ENCODE data around the gene HTRA3.

Gene HTRA3

DNA sequence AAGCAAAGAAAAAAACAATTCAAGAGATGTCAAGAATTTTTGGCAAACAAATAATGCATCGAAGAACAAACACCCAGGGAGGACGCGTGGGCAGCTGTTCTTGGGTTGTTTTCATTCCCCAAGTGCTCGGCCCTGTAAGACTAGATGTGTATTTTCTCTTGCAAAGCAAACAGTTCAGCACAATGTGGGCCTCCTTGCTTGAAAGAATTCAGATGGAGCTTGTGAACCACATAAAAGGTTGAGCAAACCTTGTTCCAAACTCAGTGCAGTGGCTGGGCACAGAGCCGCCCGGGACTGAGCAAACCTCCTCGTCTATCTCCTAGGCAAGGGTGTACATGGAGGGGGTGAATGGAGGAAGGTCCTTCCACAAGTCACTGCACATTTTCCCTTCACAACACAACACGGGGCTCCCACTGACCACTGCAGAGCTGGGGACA, 82.4 kb downstream of the HTRA3 start:
- TF ChIP-seq, protein P1, sequence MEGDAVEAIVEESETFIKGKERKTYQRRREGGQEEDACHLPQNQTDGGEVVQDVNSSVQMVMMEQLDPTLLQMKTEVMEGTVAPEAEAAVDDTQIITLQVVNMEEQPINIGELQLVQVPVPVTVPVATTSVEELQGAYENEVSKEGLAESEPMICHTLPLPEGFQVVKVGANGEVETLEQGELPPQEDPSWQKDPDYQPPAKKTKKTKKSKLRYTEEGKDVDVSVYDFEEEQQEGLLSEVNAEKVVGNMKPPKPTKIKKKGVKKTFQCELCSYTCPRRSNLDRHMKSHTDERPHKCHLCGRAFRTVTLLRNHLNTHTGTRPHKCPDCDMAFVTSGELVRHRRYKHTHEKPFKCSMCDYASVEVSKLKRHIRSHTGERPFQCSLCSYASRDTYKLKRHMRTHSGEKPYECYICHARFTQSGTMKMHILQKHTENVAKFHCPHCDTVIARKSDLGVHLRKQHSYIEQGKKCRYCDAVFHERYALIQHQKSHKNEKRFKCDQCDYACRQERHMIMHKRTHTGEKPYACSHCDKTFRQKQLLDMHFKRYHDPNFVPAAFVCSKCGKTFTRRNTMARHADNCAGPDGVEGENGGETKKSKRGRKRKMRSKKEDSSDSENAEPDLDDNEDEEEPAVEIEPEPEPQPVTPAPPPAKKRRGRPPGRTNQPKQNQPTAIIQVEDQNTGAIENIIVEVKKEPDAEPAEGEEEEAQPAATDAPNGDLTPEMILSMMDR (IDR thresholded peaks at IDR 0.05; ENCODE audit: low read depth, low read length), result no peak
- DNase-seq (ENCODE audit: extremely low read depth, low read depth), result peak; percentile 16

DNA sequence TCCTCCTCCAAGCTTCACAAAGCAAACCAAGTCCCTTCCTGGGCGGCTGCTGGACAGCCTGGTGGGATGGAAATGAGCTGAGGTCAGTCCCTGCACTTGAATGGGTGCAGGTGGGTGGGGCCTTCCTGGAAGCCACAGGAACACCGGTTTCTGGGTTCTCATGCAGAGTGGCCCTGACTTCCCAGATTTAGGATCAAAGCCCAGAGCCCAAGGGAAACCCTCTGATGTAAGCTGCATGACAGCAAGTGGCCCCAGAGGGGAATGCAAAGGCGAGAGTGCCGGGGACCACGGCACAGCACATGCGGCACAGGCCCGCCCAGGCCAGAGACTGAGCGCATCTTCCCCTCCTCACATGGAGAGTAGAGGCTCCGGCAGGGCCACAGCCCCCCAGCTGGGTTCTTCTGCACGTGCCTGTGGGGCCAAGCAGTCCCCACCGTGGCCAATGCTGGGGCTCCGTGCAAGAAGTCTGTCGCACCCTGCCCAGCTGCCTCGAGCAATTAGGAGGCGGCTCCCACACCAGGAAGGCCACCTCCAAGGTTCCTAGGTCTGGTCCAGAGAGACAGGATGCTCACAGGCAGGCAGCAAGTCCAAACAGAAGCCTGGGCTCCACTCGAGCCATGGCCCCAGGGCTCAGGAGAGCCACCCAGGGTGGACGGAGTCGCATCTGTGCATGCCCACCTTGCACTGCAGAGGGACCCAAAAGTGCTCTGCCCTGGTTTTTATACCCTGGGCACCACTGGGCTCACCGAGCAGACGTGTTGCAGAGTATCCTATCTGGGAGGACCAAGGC, 83.0 kb downstream of the HTRA3 start:
- no peak for DNase-seq (ENCODE audit: extremely low read depth, low read depth)
- TF ChIP-seq, protein P1 (IDR thresholded peaks at IDR 0.05; ENCODE audit: low read depth, low read length), result no peak

GRCh38 chr4:8353158-8353669, 83.7 kb downstream of the HTRA3 start:
- TF ChIP-seq, protein P1 (IDR thresholded peaks at IDR 0.05; ENCODE audit: low read depth, low read length), result no peak

DNA sequence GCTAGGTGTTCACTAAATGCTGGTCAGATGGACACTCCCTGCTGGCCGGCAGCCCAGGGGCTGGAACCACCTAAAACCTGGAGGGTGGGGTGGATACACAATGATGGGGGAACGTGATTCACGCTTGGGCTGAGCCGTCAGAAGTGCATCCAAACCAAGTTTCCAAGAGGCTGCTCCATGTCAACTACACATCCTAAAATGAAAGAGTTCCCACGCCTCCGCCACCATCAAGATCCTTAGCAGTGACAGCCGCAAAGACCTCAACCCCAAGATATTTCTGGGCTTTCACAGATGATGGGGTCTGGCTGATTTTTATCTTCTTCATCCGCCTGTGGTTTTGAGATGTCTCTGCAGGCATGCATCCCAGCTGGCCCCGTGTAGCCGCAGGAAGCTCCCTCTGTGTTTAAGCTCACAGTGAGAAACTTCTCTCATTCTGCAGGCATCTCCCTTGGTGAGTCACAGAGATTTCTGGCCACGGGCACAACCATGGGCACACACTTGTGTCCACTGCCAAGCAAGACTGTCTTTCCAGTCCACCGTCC, 84.4 kb downstream of the HTRA3 start:
- no peak for DNase-seq (ENCODE audit: extremely low read depth, low read depth)

More at GRCh38 chr4:8353158-8353669, 83.7 kb downstream of the HTRA3 start:
- no peak for DNase-seq (ENCODE audit: extremely low read depth, low read depth)

DNA sequence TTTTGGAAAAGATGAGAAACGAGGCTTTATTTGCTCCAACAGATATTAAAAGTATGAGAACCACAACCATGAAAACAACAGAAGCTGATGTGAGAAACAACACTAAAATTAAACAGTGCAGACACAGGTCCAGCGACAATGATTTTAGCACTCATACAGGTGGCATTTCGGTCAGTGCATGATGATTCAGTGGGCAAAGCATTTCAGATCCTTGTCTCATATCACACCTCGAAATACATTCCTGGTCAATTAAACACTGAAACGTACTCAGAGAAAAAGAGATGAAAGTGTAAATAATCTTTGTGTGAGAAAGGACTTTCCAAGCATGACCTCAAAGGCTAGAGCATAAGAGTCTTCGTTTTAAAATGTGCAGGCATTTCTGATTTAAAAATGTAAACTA, 85.8 kb downstream of the HTRA3 start:
- no peak for DNase-seq (ENCODE audit: extremely low read depth, low read depth)
- TF ChIP-seq, protein P1 (IDR thresholded peaks at IDR 0.05; ENCODE audit: low read depth, low read length), result no peak

More for the DNA sequence above, 84.4 kb downstream of the HTRA3 start:
- TF ChIP-seq, protein P1 (IDR thresholded peaks at IDR 0.05; ENCODE audit: low read depth, low read length), result no peak

GRCh38 chr4:8355864-8356565, 86.5 kb downstream of the HTRA3 start:
- DNase-seq (ENCODE audit: extremely low read depth, low read depth), result no peak
- TF ChIP-seq, protein P1 (IDR thresholded peaks at IDR 0.05; ENCODE audit: low read depth, low read length), result no peak
